GM23338 (cell line): ENCODE results near the gene ZNF775. TPM values are rescaled to one million over a fixed set of nuclear protein-coding genes. Genes with fewer than 3 reads are reported as not detected.
"Not testable (repeated sequence)": the region's sequence is repeated elsewhere in the genome, so short reads cannot be mapped to it uniquely, and the experiment has no call there.

Experiments
- ATAC-seq: fragments of 200-7000 bp; cut with Tn5 transposase; 3 replicates; pipeline ENCODE4 v1.9.1; 2020
- DNase-seq: peaks from one replicate; pipeline ENCODE4 v3.0.0-alpha.2; 2015; ENCODE audit warnings: low spot score
- H2AFZ ChIP-seq: fragments of 200-600 bp; sonication (generic); 2 replicates; pipeline ENCODE4 v1.8.0; 2016; ENCODE audit warnings: antibody characterized with exemption, mild to moderate bottlenecking, moderate library complexity
- H3F3A ChIP-seq: fragments of 200-600 bp; sonication (generic); replicated peaks from 2 replicates; pipeline ENCODE4 v1.8.0; 2017; ENCODE audit warnings: antibody characterized with exemption, mixed run types, low read depth
- H3K27ac ChIP-seq: fragments of 200-600 bp; sonication (generic); 2 replicates; pipeline ENCODE4 v1.6.1; 2016; ENCODE audit warnings: low read depth
- H3K27me3 ChIP-seq: fragments of 200-600 bp; sonication (generic); 2 replicates; pipeline ENCODE4 v1.8.0; 2016; ENCODE audit warnings: mild to moderate bottlenecking, mixed run types, moderate library complexity; ENCODE audit not compliant: insufficient read depth
- H3K36me3 ChIP-seq: fragments of 200-600 bp; sonication (generic); 2 replicates; pipeline ENCODE4 v1.8.0; 2016; ENCODE audit warnings: mild to moderate bottlenecking; ENCODE audit not compliant: insufficient read depth
- H3K4me1 ChIP-seq: fragments of 200-600 bp; sonication (generic); 2 replicates; pipeline ENCODE4 v1.8.0; 2016; ENCODE audit warnings: mild to moderate bottlenecking, moderate library complexity; ENCODE audit not compliant: insufficient read depth
- H3K4me2 ChIP-seq: fragments of 200-600 bp; sonication (generic); 2 replicates; pipeline ENCODE4 v1.7.1; 2017; ENCODE audit warnings: mixed run types
- H3K4me3 ChIP-seq: fragments of 200-600 bp; sonication (generic); 2 replicates; pipeline ENCODE4 v1.6.1; 2016; ENCODE audit warnings: mixed run types
- H3K79me2 ChIP-seq: fragments of 200-600 bp; sonication (generic); replicated peaks from 2 replicates; pipeline ENCODE4 v1.8.0; 2017; ENCODE audit warnings: mild to moderate bottlenecking; ENCODE audit not compliant: insufficient read depth
- H3K9me2 ChIP-seq: fragments of 200-600 bp; sonication (generic); 2 replicates; pipeline ENCODE4 v1.8.0; 2017; ENCODE audit not compliant: insufficient read depth
- H4K20me1 ChIP-seq: fragments of 200-600 bp; sonication (generic); replicated peaks from 2 replicates; pipeline ENCODE4 v1.8.0; 2017; ENCODE audit warnings: mild to moderate bottlenecking; ENCODE audit not compliant: insufficient read depth
- H3K27ac Mint-ChIP-seq: 2 replicates; pipeline ENCODE4 v1.8.0; 2020; ENCODE audit warnings: inconsistent platforms, mild to moderate bottlenecking, moderate library complexity, mixed read lengths
- H3K27me3 Mint-ChIP-seq: 3 replicates; pipeline ENCODE4 v1.8.0; 2022; ENCODE audit warnings: low read depth, mild to moderate bottlenecking, moderate library complexity, mixed read lengths, inconsistent platforms; ENCODE audit not compliant: insufficient read depth, poor library complexity
- H3K36me3 Mint-ChIP-seq: 3 replicates; pipeline ENCODE4 v1.8.0; 2021; ENCODE audit warnings: low read depth, mild to moderate bottlenecking, inconsistent platforms, moderate library complexity, mixed read lengths
- H3K4me1 Mint-ChIP-seq: 3 replicates; pipeline ENCODE4 v1.8.0; 2020; ENCODE audit warnings: mild to moderate bottlenecking, inconsistent platforms, mixed read lengths
- H3K4me3 Mint-ChIP-seq: 3 replicates; pipeline ENCODE4 v1.8.0; 2021; ENCODE audit warnings: moderate library complexity, mild to moderate bottlenecking, inconsistent platforms, mixed read lengths
- H3K9me3 Mint-ChIP-seq: 3 replicates; pipeline ENCODE4 v1.8.0; 2020; ENCODE audit warnings: moderate library complexity, mild to moderate bottlenecking, inconsistent platforms, mixed read lengths
- CTCF ChIP-seq, 2 experiments: fragments of 200-600 bp in 1 of 2; sonication (generic) in 1 of 2; conservative IDR thresholded peaks; 2 replicates each; pipeline versions ENCODE4 v1.5.1 to v1.6.1; 2016 to 2017; ENCODE audit warnings: antibody characterized with exemption in 2 of 2, low read depth in 2 of 2, mild to moderate bottlenecking in 2 of 2, moderate library complexity in 1 of 2
- ETS1 ChIP-seq: IDR thresholded peaks from 2 replicates; pipeline ENCODE4 v1.6.1; 2016; ENCODE audit warnings: antibody characterized with exemption
- EZH2 ChIP-seq: fragments of 200-600 bp; sonication (generic); IDR thresholded peaks from one replicate; pipeline ENCODE4 v1.8.0; 2017; ENCODE audit warnings: antibody characterized with exemption, mild to moderate bottlenecking, low read depth; ENCODE audit not compliant: unreplicated experiment
- EZH2phosphoT487 ChIP-seq: fragments of 200-600 bp; sonication (generic); IDR thresholded peaks from one replicate; pipeline ENCODE4 v1.8.1; 2018; ENCODE audit warnings: antibody characterized with exemption; ENCODE audit not compliant: unreplicated experiment
- JUNB ChIP-seq: IDR thresholded peaks from one replicate; pipeline ENCODE4 v1.6.1; 2016; ENCODE audit warnings: antibody characterized with exemption; ENCODE audit not compliant: unreplicated experiment
- POLR2AphosphoS5 ChIP-seq: IDR thresholded peaks from 2 replicates; pipeline ENCODE4 v1.6.1; 2016; ENCODE audit warnings: antibody characterized with exemption, low read depth
- REST ChIP-seq: IDR thresholded peaks from one replicate; pipeline ENCODE4 v1.6.1; 2018; ENCODE audit warnings: antibody characterized with exemption; ENCODE audit not compliant: unreplicated experiment
- STAT1 ChIP-seq: IDR thresholded peaks from one replicate; pipeline ENCODE4 v1.6.1; 2016; ENCODE audit warnings: antibody characterized with exemption; ENCODE audit not compliant: unreplicated experiment
- ZNF331 ChIP-seq: fragments of 250-450 bp; sonication (Bioruptor Pico); IDR thresholded peaks from 2 replicates; pipeline ENCODE4 v1.5.0; 2020; ENCODE audit warnings: low read depth, mild to moderate bottlenecking, moderate library complexity
- polyA plus RNA-seq: library from polyadenylated mRNA; unstranded; fragments of >200 nt; fragmentation: Nextera tagmentation; extraction: Ambion mirVana; gene quantifications from 2 replicates; pipeline ENCODE4 v1.2.1, GENCODE V29; 2016
- total RNA-seq: library from RNA; depleted of rRNA; stranded (reverse); fragments of >200 nt; shearing (Covaris generic); gene quantifications from 2 replicates; pipeline ENCODE4 v1.2.3, GENCODE V29; 2014

The ZNF775 gene
- total and polyA plus RNA-seq, 2 experiments from 2014 or later: 4.5 to 38.2 TPM

- TF ChIP-seq EZH2 (no peak), CTCF (conservative IDR thresholded peaks at IDR 0.05; ENCODE audit: low read depth in 2 of 2) (no peak), ZNF331 (no peak)
- Mint-ChIP-seq H3K4me1 (peaks cover 67% of the 10 kb centered on the region), H3K4me3 (peak overlapping the region; percentile 39; the same call in 1 of the 3 replicates), H3K36me3 (peaks cover 52% of the 10 kb centered on the region), H3K27ac (peak overlapping the region; percentile 92), H3K27me3 (peaks cover 27% of the 10 kb centered on the region), H3K9me3 (no peaks in the 10 kb centered on the region)
- no peak for DNase-seq
- Histone ChIP-seq H3K9me2 (no peaks in the 10 kb centered on the region), H3K27me3 (no peaks in the 10 kb centered on the region), H3K27ac (peak overlapping the region; percentile 91), H3F3A (peaks cover 20% of the 10 kb centered on the region), H4K20me1 (no peaks in the 10 kb centered on the region; the same call in none of the 2 replicates), H3K4me1 (peaks cover 67% of the 10 kb centered on the region), H3K4me3 (no peak overlapping the region), H3K36me3 (peaks cover 4% of the 10 kb centered on the region; the same call in 1 of the 2 replicates), H3K79me2 (peaks cover 56% of the 10 kb centered on the region), H2AFZ (no peak overlapping the region), H3K4me2 (peak overlapping the region; percentile 78)
- no peak for ATAC-seq
Measured at GRCh38 chr7:150385302-150385723, 6.2 kb downstream of the ZNF775 start.

- H3K4me1 Mint-ChIP-seq: peaks cover 61% of the 10 kb centered on the region
Measured at GRCh38 chr7:150385884-150386283, 6.8 kb downstream of the ZNF775 start.

GRCh38 chr7:150388306-150388705, 9.2 kb downstream of the ZNF775 start:
- H3K27ac Mint-ChIP-seq: peak overlapping the region; percentile 89
- H3K79me2 ChIP-seq: peaks cover 35% of the 10 kb centered on the region

More at GRCh38 chr7:150385884-150386283, 6.8 kb downstream of the ZNF775 start:
- not testable (repeated sequence) for ATAC-seq, H3K36me3 ChIP-seq, H4K20me1 ChIP-seq, H3K9me2 ChIP-seq, H2AFZ ChIP-seq, DNase-seq, H3K4me3 ChIP-seq, H3K9me3 Mint-ChIP-seq, H3K4me3 Mint-ChIP-seq, H3K27me3 ChIP-seq
- peak overlapping the region; percentile 91 for H3K27ac ChIP-seq
- Mint-ChIP-seq H3K27ac (peak overlapping the region; percentile 90), H3K36me3 (peaks cover 58% of the 10 kb centered on the region), H3K27me3 (peaks cover 27% of the 10 kb centered on the region)
- peaks cover 62% of the 10 kb centered on the region for H3K4me1 ChIP-seq
- peaks cover 18% of the 10 kb centered on the region for H3F3A ChIP-seq
- H3K79me2 ChIP-seq: peaks cover 55% of the 10 kb centered on the region
- peak overlapping the region; percentile 78 for H3K4me2 ChIP-seq

More at GRCh38 chr7:150388306-150388705, 9.2 kb downstream of the ZNF775 start:
- Mint-ChIP-seq H3K27me3 (peaks cover 19% of the 10 kb centered on the region), H3K9me3 (no peaks in the 10 kb centered on the region), H3K4me3 (no peak overlapping the region), H3K36me3 (peaks cover 67% of the 10 kb centered on the region), H3K4me1 (peaks cover 49% of the 10 kb centered on the region)
- H3F3A ChIP-seq: peaks cover 18% of the 10 kb centered on the region
- H3K9me2 ChIP-seq: no peaks in the 10 kb centered on the region
- no peaks in the 10 kb centered on the region for H4K20me1 ChIP-seq
- no peak overlapping the region for H3K27ac ChIP-seq
- no peaks in the 10 kb centered on the region for H3K27me3 ChIP-seq
- H3K4me1 ChIP-seq: peaks cover 54% of the 10 kb centered on the region
- no peak for ATAC-seq
- peaks cover 10% of the 10 kb centered on the region; the same call in 1 of the 2 replicates for H3K36me3 ChIP-seq
- no peak overlapping the region for H3K4me2 ChIP-seq
- TF ChIP-seq POLR2AphosphoS5 (no peak), ZNF331 (no peak), EZH2 (no peak), REST (no peak), STAT1 (no peak), ETS1 (no peak), EZH2phosphoT487 (no peak), JUNB (no peak)
- no peak for DNase-seq
- H2AFZ ChIP-seq: no peak overlapping the region
- H3K4me3 ChIP-seq: no peak overlapping the region
